GM21619 (cell line): Measurements from ENCODE around the gene GRB10.

Experiments
- ATAC-seq: cut with Tn5 transposase; IDR thresholded peaks from one replicate; pipeline ENCODE4 v1.9.1; 2021; ENCODE audit not compliant: unreplicated experiment

GRB10 gene

GRCh38 chr7:50696810-50697582 lies 85.7 kb downstream of the GRB10 start:
- ATAC-seq = no peak

- ATAC-seq = no peak
These were observed 87.7 kb downstream of the GRB10 start for GRCh38 chr7:50695026-50695425.

- ATAC-seq = no peak
These were observed 89.1 kb downstream of the GRB10 start for GRCh38 chr7:50693455-50694130.

- no peak for ATAC-seq
These were observed 92.1 kb downstream of the GRB10 start for GRCh38 chr7:50690541-50691011.

GRCh38 chr7:50688226-50688590 lies 94.5 kb downstream of the GRB10 start:
- ATAC-seq = no peak

- ATAC-seq = no peak
These were observed 95.0 kb downstream of the GRB10 start for GRCh38 chr7:50687575-50688225.

- no peak for ATAC-seq
These were observed 95.6 kb downstream of the GRB10 start for GRCh38 chr7:50687096-50687495.

GRCh38 chr7:50685135-50686065 lies 97.3 kb downstream of the GRB10 start:
- no peak for ATAC-seq

GRCh38 chr7:50684713-50685075 lies 98.0 kb downstream of the GRB10 start:
- ATAC-seq = no peak

- ATAC-seq = no peak
These were observed 98.5 kb downstream of the GRB10 start for GRCh38 chr7:50684011-50684712.

- ATAC-seq = no peak
These were observed 100.1 kb downstream of the GRB10 start for GRCh38 chr7:50682573-50682972.

- ATAC-seq = no peak
These were observed 100.6 kb downstream of the GRB10 start for GRCh38 chr7:50682079-50682478.

GRCh38 chr7:50681432-50682045 lies 101.2 kb downstream of the GRB10 start:
- no peak for ATAC-seq

GRCh38 chr7:50679218-50680007 lies 103.3 kb downstream of the GRB10 start:
- no peak for ATAC-seq

GRCh38 chr7:50678586-50678985 lies 104.1 kb downstream of the GRB10 start:
- no peak for ATAC-seq

- no peak for ATAC-seq
These were observed 105.1 kb downstream of the GRB10 start for GRCh38 chr7:50677638-50677996.

GRCh38 chr7:50676740-50677637 lies 105.7 kb downstream of the GRB10 start:
- ATAC-seq = no peak

- no peak for ATAC-seq
These were observed 106.6 kb downstream of the GRB10 start for GRCh38 chr7:50676079-50676478.
